Hepatocyte (in vitro differentiated cells): ENCODE data around the gene BTRC.

Source experiments
- EZH2 ChIP-seq: fragments of 200-600 bp; sonication (generic); IDR thresholded peaks from 2 replicates; pipeline ENCODE4 v1.6.1; 2016; ENCODE audit warnings: antibody characterized with exemption, mild to moderate bottlenecking, borderline replicate concordance
- EZH2phosphoT487 ChIP-seq: fragments of 200-600 bp; sonication (generic); IDR thresholded peaks from one replicate; pipeline ENCODE4 v1.6.1; 2018; ENCODE audit warnings: antibody characterized with exemption, mild to moderate bottlenecking, low read depth, moderate library complexity; ENCODE audit not compliant: unreplicated experiment, severe bottlenecking
- TF ChIP-seq, protein P1 (sequence below): fragments of 200-600 bp; sonication (generic); IDR thresholded peaks from 2 replicates; pipeline ENCODE4 v1.5.1; 2016; ENCODE audit warnings: antibody characterized with exemption, mild to moderate bottlenecking; ENCODE audit not compliant: poor library complexity

- TF ChIP-seq, protein P1, sequence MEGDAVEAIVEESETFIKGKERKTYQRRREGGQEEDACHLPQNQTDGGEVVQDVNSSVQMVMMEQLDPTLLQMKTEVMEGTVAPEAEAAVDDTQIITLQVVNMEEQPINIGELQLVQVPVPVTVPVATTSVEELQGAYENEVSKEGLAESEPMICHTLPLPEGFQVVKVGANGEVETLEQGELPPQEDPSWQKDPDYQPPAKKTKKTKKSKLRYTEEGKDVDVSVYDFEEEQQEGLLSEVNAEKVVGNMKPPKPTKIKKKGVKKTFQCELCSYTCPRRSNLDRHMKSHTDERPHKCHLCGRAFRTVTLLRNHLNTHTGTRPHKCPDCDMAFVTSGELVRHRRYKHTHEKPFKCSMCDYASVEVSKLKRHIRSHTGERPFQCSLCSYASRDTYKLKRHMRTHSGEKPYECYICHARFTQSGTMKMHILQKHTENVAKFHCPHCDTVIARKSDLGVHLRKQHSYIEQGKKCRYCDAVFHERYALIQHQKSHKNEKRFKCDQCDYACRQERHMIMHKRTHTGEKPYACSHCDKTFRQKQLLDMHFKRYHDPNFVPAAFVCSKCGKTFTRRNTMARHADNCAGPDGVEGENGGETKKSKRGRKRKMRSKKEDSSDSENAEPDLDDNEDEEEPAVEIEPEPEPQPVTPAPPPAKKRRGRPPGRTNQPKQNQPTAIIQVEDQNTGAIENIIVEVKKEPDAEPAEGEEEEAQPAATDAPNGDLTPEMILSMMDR, result no peak
- TF ChIP-seq EZH2phosphoT487, result no peak
- TF ChIP-seq EZH2, result no peak
Observed at GRCh38 chr10:101444058-101444898, 90.3 kb downstream of the BTRC start.
